WI38 (cell line): ENCODE measurements around the gene MCRS1.

ENCODE experiments used
- H3K4me3 ChIP-seq: 2 replicates; pipeline ENCODE4 v1.5.1; 2011; ENCODE audit warnings: low read depth, mild to moderate bottlenecking, control low read depth, low read length
- TF ChIP-seq, protein P1 (sequence below): IDR thresholded peaks from 2 replicates; pipeline ENCODE4 v1.5.1; 2012; ENCODE audit warnings: low read depth, mild to moderate bottlenecking, control low read depth, low read length

MCRS1 gene

DNA sequence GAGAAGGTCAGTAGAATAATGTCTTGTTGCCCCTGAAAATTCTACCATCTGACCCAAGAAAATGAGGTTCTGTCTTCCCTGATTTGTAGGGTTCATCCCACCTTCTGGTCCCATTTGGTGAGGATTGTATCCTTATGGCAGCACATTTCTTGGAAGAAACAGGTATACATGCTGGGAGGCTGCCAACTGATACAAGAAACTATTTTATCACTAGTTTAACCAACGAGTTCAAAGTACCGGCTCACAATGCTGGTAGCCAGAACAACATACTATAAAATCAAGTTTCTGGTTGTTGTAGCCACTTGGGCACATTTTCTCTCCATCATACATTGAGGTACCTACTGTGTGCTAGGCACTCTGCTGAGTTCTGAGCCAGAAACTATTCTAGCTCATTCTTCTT lies 36.2 kb downstream of the MCRS1 start:
- H3K4me3 ChIP-seq, result no peak overlapping the region
- TF ChIP-seq, protein P1, sequence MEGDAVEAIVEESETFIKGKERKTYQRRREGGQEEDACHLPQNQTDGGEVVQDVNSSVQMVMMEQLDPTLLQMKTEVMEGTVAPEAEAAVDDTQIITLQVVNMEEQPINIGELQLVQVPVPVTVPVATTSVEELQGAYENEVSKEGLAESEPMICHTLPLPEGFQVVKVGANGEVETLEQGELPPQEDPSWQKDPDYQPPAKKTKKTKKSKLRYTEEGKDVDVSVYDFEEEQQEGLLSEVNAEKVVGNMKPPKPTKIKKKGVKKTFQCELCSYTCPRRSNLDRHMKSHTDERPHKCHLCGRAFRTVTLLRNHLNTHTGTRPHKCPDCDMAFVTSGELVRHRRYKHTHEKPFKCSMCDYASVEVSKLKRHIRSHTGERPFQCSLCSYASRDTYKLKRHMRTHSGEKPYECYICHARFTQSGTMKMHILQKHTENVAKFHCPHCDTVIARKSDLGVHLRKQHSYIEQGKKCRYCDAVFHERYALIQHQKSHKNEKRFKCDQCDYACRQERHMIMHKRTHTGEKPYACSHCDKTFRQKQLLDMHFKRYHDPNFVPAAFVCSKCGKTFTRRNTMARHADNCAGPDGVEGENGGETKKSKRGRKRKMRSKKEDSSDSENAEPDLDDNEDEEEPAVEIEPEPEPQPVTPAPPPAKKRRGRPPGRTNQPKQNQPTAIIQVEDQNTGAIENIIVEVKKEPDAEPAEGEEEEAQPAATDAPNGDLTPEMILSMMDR, result no peak

DNA sequence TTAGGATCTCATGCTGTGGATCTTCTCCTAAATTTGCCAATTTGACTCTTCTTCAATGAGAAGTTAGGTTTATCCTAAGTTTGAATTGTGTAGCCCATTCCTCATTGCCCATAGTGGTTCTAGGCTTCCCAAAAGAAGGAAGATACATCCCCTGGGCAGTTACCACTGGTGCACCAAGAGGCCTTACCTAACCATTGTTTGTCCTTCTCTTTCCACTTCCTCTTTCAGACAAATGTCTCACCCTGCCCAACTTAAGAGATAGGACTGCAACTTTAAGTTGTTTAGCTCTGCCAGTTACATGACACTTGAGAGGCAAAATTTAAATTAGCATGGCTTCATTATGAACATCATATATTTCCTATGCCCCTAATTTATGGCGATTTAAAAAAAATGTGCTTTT lies 38.5 kb downstream of the MCRS1 start:
- TF ChIP-seq, protein P1, result no peak
- no peak overlapping the region for H3K4me3 ChIP-seq

DNA sequence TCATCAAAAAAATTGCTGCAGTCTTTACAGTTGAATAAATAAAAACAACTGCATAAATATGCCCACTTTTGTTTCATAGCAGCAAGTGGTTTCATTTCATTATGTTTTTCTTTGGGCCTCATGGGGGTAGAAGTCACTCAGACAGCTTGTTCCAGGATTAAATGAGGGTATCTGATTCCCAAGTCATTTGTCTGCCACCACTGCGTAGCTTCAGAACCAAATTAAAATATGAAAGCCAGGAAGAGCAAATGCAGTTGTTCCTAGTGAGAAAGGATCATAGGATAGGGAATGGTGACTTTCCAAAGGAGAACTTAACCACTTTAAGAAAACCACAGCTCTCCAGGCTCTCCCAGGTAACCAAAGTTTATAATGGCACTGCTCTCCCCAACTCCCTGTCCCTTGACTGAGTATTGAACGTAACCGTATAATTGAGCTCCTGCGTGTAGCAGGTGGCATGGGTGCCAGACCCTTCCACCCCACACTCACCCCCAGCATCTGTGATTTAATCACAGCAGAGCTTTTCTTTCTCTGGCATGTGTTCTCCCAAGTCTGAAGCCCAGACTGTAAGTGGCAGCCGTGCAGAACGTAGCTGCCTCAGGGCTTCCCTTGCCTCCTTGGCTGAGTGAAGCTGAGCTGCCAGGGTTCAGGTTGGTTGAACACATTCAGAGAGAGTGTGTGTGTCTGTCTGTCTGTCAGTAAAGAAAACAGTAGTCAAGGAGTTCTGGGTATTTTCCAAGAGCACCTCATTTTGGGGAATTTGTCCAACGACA lies 40.4 kb downstream of the MCRS1 start:
- TF ChIP-seq, protein P1, result no peak
- H3K4me3 ChIP-seq, result no peak overlapping the region

DNA sequence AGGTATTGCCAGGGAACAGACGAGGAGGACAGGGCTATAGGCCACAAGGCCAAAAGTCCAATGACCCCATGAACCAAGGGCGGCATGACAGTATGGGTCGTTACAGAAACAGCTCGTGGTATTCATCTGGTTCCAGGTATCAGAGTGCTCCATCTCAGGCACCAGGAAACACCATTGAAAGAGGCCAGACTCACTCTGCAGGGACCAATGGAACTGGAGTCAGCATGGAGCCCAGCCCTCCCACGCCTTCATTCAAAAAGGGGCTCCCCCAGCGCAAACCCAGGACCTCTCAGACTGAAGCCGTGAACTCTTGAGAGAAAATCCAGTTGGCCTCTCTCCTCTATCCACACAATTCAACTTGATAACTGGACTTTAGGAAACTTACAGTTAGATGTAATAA lies 42.0 kb downstream of the MCRS1 start:
- TF ChIP-seq, protein P1, result no peak
- no peak overlapping the region for H3K4me3 ChIP-seq

DNA sequence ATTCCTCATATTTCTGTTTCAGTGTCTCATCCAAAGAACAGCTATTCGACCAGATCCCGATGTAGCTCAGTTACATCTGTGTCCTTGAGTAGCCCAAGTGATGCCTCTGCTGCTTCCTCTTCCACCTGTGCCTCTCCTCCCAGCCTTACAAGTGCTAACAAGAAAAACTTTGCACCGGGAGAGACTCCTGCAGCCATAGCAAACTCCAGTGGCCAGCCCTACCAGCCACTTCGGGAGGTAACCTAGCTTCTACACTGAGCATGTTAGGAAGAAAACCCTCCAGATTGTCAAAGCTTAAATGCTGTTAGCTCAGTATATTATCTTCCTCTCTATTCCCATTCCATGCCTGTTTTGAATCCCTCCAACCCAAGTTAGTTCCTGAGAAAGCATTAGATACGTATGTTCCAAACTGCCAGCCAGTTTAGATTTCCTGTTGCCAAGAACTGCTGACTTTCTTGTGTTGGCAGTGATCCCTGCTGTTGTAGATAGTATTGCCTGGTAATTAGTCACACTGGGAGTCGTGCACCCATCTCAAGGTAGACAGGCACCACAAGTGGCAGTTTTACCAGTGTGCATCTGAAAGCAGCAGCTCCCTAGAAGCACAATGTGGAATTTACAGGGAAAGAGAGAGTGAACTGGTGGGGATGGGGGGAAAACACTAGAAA lies 43.1 kb downstream of the MCRS1 start:
- TF ChIP-seq, protein P1, result no peak
- H3K4me3 ChIP-seq, result no peak overlapping the region

DNA sequence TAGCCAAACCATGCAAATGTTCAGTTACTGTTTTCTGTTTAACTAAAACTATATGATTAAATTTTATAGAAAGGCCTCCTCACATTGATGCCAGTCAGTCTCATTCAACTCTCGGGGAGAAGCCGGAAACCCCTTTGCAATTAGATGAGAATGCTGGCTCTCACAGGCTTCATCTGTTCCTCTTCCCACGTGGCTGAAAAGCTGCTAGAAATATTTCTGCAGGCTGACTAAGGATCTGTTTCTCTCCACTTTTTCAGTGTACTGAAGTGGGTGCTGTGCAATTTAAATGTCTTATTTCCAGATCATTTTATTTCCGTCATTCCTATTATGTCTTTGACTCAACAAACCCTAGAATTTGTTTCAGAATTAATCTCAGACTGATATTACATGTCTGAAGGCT lies 46.6 kb downstream of the MCRS1 start:
- no peak overlapping the region for H3K4me3 ChIP-seq
- TF ChIP-seq, protein P1, result no peak

DNA sequence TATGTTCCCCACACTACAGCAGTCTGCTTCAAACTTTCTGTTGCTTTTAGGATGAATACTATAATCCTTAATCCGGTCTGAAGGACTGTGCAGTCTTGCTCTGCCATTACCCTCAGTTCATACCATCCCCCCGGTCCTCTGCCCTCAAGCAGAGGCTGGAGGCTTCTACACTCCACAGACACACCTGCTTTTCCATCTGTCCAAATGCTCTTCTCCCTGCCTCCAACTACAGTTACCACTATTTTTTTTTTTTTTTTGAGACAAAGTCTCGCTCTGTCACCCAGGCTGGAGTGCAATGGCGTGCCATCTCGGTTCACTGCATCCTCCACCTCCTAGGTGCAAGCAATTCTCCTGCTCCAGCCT lies 48.4 kb downstream of the MCRS1 start:
- TF ChIP-seq, protein P1, result no peak

More for the DNA sequence above, 48.4 kb downstream of the MCRS1 start:
- H3K4me3 ChIP-seq, result no peak overlapping the region
